Neural progenitor cell (in vitro differentiated cells): ENCODE results near the gene POLR2H.

ENCODE experiments used
- CTCF ChIP-seq: fragments of 200-600 bp; sonication (generic); IDR thresholded peaks from 2 replicates; pipeline ENCODE4 v1.5.1; 2017; ENCODE audit warnings: antibody characterized with exemption, mild to moderate bottlenecking
- EZH2 ChIP-seq: fragments of 200-600 bp; sonication (generic); IDR thresholded peaks from 2 replicates; pipeline ENCODE4 v1.6.1; 2017; ENCODE audit warnings: antibody characterized with exemption, mild to moderate bottlenecking, moderate library complexity
- EZH2phosphoT487 ChIP-seq: fragments of 200-600 bp; sonication (generic); IDR thresholded peaks from 2 replicates; pipeline ENCODE4 v1.6.1; 2017; ENCODE audit warnings: antibody characterized with exemption

- no peak for TF ChIP-seq CTCF
- no peak for TF ChIP-seq EZH2
- TF ChIP-seq EZH2phosphoT487: no peak
Measured at GRCh38 chr3:184368586-184369183, 7.2 kb downstream of the POLR2H start.
